HG02973 (cell line): ENCODE data around the gene SORCS2.
A peak's percentile ranks its signal among the peaks of the same experiment; 100 is the strongest.

Source experiments
- ATAC-seq: cut with Tn5 transposase; IDR thresholded peaks from one replicate; pipeline ENCODE4 v1.9.1; 2021; ENCODE audit warnings: moderate library complexity; ENCODE audit not compliant: unreplicated experiment

Gene SORCS2

GRCh38 chr4:7763788-7764187, 571.5 kb downstream of the SORCS2 start:
- ATAC-seq = no peak

DNA sequence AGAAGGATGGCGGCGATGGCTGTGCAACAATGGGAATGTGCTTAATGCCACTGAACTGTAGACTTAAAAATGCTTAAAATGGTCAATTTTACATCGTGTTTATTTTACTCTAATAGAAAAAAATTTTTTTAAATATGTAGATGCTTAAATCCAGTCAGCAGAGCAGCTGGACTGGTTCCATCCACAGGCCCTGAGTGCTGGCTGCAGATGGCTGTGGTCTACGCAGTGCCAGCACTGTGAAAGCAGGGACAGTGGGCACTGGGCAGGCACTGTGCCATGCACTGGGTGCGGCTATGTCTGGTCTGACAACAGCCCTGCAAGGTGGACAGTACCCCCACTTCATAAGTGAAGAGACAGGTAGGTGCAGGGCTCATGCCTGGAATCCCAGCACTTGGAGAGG, 572.1 kb downstream of the SORCS2 start:
- ATAC-seq = no peak

DNA sequence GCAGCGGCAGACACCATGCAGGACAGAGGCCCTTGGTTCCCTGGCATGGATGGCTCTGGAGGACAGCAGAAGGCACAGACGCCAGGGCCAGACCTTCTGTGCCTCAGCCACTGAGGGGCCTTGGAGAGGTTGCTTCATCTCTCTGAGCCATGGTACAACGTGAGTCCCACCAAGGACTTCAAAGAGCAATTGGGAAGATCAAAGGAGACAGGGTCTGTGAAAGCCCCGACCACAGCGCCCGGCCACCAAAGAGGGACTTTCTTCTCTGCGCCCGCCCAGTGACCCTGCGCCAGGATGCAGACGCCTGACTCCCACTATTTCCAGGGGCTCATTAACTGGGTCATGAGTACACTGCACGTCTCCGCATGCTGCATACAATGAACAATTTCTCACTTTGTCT, 573.3 kb downstream of the SORCS2 start:
- no peak for ATAC-seq

- no peak for ATAC-seq
These were observed 573.7 kb downstream of the SORCS2 start for GRCh38 chr4:7766086-7766485.

- no peak for ATAC-seq
These were observed 574.5 kb downstream of the SORCS2 start for GRCh38 chr4:7766661-7767345.

GRCh38 chr4:7767526-7767925, 575.2 kb downstream of the SORCS2 start:
- ATAC-seq = no peak

DNA sequence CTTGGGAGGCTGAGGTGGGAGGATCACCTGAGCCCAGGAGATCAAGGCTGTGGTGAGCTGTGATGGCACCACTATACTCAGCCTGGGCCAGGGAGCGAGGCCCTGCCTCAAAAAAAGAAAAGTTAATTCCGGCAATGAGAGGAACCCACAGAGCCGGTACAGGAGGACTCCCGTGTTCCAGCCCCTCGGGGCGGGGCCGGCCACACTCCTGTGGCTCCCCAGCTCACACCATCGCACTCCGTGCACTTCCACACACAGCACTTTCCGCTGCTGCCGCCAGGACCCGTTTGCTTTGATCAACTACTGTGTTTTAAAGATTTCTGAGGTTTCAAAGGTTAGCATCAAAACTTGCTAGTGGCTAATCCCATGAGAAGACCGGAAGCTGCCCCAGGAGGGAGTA, 575.6 kb downstream of the SORCS2 start:
- ATAC-seq = no peak

DNA sequence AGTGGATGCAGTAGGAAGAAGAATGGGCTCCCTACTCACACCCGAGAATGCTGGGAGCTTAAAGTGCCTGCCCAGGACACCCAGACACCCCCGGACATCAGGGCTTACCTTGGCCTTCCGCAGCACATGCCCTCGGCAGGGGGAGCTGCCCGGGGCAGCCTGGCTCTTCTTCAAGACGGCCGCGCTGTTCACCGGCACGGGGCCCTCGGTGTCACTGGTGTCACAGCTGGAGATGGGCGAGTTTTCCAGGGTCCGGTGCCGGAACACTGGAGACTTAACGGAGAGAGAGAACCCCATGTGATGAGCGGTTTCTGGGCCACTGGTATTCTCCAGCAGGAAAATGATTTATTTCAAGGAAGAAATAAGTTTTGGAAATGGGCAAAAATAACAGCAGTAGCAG, 576.4 kb downstream of the SORCS2 start:
- ATAC-seq = no peak

- ATAC-seq = no peak
These were observed 577.3 kb downstream of the SORCS2 start for GRCh38 chr4:7769396-7770223.

DNA sequence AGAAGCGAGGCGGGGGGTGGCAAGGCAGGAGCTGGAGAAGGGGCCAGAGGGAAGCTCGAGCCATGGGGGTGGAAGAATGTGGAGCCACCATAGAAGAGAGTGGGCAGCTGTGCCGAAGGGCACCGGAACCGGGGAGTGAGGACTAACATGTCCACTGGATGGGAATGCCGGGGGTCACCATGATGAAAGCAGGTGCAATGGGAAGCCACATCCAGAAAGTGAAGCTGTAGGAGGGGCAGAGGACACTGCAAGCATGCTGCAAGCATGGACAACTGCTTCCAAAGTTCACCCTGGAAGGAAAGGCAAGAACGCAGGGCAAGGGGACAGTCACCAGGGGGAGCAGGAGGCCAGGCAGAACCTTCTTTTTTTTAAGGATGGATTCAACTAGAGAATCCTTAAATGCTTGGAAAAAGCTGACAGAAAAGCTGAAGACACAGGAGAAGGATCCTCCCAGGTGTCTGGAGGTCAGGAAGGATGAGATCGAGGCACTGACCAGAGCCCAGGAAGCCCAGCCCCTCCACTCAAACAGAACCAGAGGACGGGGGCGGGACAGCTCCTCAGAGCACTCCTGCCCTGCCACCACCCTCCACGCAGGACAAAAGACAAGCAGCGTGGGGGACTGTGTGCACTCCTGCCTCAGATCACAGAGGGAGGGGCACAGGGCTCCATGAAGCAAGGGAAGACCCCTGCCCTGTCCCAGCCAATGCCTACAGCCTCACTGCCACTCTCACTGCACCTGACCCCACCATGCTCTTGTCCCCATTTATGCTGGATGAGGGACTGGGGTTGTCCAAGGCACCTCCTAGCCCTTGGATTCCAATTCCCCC, 578.1 kb downstream of the SORCS2 start:
- no peak for ATAC-seq

- no peak for ATAC-seq
These were observed 578.7 kb downstream of the SORCS2 start for GRCh38 chr4:7771056-7771455.

- peak; percentile 90 for ATAC-seq
These were observed 579.5 kb downstream of the SORCS2 start for GRCh38 chr4:7771541-7772507.

DNA sequence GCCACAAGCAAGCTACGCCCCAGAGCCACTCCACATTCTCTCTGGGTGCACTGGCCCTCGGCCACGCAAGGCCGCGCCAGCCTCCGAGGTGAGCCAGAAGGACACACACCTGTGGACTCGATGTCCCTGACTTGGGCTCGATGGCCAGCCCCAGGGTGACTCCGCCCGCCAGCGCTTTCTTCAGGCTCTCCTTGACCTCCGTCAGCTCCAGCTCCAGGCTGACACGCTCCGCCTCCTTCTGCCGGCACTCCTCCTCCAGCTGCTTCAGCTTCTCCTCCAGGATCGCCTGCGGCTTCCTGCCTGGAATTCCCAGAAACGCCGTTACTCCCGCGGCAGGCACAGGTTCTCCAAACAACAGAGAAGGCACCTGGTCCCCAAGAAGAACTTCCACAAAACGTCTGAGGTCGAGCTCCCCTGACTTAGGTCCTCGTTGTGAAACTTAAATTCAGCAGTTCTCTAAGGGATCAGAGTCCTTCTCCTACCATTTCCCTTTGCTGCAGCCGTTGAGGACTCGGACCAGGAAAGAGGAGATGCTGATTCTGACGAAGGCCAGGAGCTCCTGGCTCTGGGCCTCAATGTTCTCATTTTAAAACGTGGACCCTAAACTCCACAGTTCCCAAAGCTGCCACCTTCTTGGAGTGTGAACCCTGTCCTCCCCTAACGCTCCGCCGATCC, 580.5 kb downstream of the SORCS2 start:
- no peak for ATAC-seq

DNA sequence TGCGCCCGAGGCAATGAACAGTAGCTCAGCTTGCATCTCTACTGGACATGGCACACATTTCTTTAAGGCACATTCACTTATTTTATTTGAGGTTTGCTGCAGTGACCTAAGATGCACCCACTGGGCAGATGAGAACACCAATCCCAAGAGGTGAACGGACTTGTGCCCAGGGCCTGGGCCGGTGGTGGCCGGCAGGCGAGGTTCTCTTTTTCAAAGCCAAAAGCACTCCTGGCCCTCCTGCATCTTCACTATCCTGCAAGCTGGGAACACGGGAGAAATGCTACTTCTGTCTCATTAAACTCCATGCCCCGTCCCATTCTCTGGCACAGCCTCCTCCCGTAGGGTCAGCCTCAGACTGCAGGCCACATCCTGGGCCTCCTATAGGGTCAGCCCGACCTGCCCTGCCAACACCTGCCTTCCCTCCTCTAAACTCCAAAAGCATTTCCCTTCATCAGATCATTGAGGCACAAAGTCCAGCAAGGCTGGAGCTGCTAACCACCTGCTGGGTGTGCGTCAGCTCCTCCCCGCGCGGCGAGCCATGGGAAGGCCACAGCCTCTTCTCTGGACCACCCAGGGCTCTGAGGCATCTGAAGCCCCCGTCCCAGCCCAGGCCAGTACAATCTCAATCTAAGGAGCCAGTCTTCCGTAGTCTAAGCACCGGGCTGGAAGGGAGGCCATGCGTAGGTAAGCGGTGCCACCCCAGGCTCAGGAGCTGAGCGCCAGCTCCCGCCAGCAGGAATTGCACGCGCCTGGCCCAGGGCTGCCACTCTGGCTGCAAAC, 581.3 kb downstream of the SORCS2 start:
- no peak for ATAC-seq

- ATAC-seq = no peak
These were observed 582.3 kb downstream of the SORCS2 start for GRCh38 chr4:7774301-7775294.

GRCh38 chr4:7775396-7775795, 583.1 kb downstream of the SORCS2 start:
- ATAC-seq = no peak

GRCh38 chr4:7777017-7777710, 584.8 kb downstream of the SORCS2 start:
- ATAC-seq = no peak
